Fibroblast of skin of left quadriceps (primary cell): Measurements from ENCODE around the gene IRF7.
"Not testable (repeated sequence)": the region's sequence is repeated elsewhere in the genome, so short reads cannot be mapped to it uniquely, and the experiment has no call there.

Experiments
- DNase-seq, 2 experiments: peaks; one replicate each; pipeline ENCODE4 v3.0.0-alpha.2; 2013; ENCODE audit warnings: low read depth in 2 of 2

Gene IRF7

GRCh38 chr11:581342-581741 is 34.4 kb downstream of the IRF7 start:
- DNase-seq = no peak

DNA sequence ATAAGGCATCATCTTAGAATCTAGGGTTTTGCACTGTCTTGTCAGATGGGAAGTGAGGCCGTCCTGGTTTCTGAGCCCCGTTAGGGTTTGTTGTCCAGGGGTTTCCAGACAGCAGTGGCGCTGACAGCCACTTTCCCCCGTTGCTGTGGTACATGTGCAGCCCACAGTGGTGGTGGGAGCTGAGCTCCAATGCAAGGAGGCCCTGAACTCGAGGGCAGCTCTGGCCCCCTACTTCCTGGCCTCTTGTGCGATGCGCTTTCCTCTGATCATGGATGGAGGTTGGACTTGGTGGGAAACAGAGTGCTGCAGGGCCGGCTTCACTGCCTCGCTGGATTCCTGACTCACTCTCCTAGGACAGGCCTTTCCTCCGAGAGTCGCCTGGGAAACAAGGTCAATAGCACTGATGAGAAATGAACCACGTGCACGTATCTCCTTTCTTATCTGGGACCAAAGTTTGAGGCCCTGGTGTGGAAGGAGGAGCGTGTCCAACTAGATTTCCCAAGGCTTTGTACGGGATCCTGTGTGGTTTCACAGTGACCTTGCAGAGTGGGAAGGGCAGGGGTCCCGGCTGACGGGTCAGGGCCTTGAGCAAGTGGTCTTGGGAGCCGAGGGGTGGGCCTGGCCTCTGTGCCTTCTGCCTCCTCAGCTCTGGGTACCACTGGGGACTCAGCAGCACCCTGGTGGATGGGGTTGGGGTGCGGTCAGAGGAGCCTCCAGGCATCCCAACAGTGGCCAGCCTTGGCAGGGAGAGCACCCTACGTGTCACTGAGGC is 35.7 kb downstream of the IRF7 start:
- DNase-seq = no peak

DNA sequence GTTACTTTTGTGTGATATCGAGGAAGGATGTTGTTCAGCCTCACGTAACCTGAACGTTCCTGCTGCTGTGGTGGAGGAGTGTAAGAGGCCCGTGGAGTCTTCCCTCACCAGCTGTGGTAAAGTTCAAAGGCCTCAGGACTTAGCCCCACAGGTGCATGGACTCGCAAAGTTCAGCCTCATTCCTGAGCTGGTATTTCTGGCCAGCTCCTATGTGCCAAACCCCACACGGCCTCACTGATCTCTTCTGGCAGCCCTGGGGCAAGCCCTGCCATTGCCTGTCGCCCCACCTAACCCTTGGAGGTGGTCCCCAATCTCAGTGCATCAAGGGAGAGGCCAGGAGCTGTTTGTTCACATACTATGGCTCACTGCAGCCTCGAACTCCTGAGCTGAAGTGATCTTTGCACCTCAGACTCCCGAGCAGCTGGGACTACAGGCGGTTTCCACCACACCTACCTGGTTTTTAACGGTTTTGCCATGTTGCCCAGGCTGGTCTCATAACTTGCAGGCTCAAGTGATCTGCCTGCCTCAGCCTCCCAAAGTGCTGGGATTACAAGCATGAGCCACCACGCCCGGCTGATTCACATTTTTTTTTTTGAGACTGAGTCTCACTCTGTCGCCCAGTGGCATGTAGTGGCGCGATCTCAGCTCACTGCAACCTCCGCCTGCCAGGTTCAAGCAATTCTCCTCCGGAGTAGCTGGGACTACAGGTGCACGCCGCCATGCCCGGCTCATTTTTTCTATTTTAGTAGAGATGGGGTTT is 37.3 kb downstream of the IRF7 start:
- no peak for DNase-seq

- DNase-seq = no peak
These were observed 38.2 kb downstream of the IRF7 start for GRCh38 chr11:577611-577894.

- no peak for DNase-seq
These were observed 38.7 kb downstream of the IRF7 start for GRCh38 chr11:576811-577610.

DNA sequence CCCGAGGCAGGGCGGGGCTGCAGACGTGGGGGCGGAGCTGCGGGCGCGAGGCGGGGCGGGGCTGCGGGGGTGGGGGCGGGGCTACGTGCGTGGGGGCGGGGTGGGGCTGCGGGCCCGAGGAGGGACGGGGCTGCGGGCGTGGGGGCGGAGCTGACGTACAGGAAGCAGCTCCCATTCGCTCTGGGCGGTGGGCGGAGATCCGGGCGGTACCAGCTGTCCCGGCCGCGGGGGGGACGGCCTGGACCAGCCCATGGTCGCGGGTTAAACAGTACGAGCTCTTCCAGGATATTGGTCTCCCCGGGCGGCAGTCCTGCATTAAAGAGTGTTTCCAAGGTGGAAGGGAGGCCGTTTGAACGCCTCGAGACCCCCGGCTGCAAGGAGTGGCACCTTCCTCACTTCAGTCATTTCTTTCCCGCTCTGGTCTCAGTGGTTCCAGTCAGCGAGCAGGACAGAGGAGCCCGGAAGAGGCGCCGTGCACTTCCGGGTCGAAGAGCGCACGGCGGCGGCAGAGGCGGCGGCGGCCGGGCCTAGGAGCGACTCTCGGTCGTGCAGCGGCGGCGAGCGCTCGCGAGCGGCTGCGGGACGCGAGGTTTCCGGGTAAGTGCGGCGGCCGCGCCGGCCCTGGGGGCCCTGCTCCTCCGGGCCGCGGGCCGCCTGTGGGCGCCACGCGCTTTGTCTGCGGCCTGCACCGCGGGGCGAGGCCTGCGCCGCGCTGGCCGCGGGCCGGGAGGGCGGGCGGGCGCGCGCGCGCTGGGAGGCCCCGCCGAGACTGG is 39.6 kb downstream of the IRF7 start, which contains the start of gene PHRF1:
Gene PHRF1 (plus strand): TSS at position 475 of the 773 bp plus-strand sequence. CDS start 5,043 bp downstream, outside the sequence.
- DNase-seq = peak; percentile 85 to 87

GRCh38 chr11:575313-575995 is 40.3 kb downstream of the IRF7 start:
- no peak for DNase-seq

GRCh38 chr11:574632-575312 is 41.0 kb downstream of the IRF7 start:
- no peak for DNase-seq

GRCh38 chr11:574031-574570 is 41.6 kb downstream of the IRF7 start:
- DNase-seq = not testable (repeated sequence)

DNA sequence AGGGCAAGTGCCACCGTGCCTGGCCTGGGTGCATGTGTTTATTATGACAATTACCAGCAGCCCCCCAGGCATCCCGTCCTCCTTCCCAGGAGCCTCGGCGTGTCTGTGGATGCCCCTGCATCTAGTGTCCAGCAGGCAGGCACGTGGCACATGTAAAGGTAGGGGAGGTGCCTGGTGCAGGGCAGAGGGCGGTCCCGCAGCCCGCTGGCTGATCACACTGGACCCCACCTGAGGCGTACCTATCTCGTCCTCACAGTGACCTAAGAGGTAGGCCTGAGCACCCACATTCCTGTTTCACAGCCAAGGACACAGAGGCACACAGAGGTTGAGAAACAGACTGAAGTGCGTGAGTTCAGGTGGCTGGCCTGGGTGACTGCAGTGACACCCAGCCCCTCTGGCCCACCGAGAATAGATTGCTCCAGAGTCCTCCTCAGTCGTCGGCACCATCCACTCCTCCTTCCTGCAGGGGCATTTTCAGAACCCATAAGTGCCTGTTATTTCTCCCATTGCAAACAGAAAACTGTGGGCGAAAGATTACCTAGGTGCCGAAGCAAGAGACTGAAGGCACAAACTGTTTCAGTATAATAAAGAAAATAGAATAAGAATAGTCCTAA is 42.5 kb downstream of the IRF7 start:
- DNase-seq = no peak

- DNase-seq = no peak
These were observed 44.0 kb downstream of the IRF7 start for GRCh38 chr11:571802-572185.

DNA sequence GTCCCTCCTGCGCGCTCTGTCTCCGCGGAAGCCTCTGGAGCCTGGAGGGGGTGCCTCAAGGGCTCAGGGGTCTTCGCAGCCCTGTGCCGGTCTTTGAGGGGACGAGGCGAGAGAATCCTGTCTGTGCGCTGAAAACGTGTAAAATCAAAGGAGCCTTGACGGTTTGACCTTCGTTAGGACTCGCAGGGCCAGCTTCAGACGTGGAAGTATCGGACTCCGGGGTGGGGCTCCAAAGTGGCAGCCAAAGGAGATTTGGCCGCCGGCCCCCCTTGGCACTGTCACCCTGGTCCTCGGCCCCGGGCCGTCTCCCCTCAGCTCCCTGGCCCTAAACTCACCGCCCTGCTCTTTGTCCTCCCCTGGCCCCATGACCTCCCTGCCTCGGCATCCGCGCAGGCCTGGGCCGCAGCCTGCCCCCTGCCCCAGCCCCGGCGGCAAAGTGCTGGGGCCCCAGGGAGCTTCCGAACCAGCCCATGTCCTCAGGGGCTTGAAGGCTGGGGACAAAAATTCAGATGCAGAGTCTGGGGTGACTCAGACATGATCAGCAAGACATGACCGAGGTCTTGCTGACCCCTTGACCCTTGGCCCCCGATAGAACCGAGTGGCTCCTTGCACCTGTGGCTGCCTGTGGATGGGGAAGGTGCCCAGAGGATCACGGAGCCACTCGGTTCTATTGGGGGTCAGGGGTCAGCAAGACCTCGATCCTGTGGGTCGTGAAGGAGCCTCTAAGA is 46.4 kb downstream of the IRF7 start:
- DNase-seq = no peak

DNA sequence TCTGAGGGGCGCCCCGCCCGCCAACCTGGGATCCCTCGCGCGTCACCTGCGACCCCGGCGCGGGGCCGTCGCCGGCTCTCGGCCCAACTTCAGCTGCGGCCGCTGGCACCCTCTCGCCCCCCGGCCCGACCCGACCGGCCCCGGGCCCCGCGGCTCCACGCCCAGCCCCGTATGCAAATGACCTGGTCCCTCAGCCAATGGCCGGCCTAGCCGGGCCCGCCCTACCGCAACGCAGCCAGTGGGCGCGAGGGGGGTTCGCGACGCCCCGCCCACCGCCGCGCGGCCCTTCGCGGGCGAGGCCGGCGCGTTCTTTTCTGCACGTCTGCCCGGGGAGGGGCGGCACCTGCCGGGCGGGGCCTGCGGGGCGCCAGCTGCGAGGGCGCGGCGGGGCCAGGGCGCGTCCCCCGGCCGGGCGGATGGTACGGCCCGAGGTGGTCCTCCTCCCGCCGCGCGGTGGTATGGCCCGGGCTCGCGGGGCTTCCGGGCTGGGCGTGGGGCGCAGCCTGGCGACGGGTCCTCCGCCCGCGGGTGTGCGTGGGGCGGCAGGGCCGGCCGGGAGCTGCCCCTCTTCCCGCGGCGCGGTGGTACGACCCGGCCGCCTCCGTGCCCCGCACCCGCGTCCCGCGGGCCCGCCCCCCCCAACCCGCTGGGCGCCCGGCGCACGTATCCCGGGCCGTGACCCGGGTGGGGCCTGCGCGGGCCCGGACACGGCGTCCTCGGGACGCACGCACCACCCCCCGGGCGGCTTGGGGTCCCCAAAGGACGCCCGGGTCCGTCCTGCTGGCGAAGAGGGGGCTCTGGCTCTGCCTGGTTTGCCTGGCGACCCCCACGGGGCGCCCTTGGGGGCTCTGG is 47.2 kb downstream of the IRF7 start:
- DNase-seq = peak; percentile 87 to 90

DNA sequence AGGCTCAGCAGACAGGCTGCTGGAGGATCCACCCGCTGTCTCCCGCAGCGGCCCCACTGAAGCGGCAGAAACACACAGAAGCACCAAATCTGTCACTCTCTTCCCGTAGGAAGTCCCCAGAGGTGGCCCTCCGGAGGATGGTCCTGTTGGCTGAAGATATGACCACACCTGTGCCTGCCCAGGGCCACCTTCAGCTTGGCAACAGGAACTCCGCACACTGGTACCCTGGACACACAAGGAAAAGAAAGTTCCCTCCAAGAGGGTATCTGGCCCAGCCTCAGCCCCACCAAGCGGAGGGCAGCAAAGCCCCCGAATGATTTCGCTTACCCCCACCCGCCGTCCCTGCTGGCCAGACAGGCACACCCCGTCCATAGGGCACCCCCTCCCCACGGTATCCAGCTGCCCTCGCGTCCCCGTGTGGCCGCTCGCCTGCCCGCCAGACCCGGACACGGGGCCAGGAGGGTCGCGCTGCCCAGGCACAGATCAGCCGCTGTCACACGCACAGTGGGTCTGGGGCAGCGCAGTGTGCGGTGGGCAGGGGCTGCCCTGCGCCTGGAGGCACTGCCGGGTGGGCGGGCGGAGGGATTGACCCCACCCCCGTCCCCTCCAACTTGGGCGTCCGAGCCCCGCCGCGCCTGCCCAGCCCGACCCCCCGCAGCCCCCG is 48.0 kb downstream of the IRF7 start:
- no peak for DNase-seq

GRCh38 chr11:567011-567628 is 48.6 kb downstream of the IRF7 start:
- DNase-seq = no peak

DNA sequence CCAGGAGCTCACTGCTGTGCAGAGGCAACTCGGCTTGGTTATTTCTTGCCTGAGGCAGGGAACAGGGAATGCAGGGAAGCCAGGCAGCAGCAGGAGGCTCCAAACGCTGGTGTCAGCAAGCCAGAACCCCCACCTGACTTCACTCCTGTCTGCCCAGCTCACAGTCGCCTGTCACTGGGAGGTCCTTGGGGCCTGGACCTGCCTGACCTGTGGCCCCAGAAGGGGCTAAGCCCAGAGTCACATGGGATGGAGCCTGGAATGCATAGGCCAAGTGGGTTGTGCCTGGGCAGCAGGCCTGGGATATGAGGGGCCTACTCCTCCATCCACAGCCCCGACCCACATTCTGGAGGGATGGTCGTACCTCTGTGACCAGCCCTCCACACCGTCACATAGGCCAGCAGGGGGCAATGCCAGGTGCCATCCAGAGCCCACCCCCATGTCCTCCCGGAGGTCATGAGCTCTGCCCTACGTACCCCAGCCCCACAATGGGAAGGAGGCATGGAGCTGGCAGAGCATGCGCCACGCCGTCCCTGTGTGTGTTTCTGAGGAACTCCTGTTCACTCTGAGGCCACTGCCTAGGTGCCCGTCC is 49.7 kb downstream of the IRF7 start:
- DNase-seq = no peak
